Kidney tubule cell (primary cell): ENCODE results near the gene RAB10.

Source experiments
- DNase-seq: peaks from one replicate; pipeline ENCODE4 v3.0.0-alpha.2; 2018; ENCODE audit warnings: low spot score

RAB10 gene

GRCh38 chr2:26179446-26179913 is 145.6 kb downstream of the RAB10 start:
- no peak for DNase-seq

DNA sequence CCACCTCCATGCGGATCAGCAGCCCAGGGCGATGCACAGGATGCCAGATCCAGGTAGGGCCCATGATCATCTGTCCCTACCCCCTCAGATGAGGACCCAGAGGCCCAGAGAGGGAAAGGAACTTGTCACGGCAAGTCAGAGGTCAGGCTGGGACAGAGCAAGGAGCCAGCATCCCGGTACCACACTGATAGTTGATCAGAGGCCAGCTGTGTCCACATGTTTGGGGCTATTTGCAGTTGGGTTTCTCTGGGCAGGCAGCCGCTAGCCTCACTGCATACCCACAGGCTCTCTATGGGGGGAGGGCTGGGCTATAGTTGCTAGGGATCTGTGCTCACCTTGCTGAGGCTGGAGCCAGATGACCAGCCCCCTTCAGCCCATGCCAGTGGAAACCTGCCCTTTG is 148.6 kb downstream of the RAB10 start:
- DNase-seq: no peak

- no peak for DNase-seq
Measured at GRCh38 chr2:26182887-26183630, 149.2 kb downstream of the RAB10 start.

- DNase-seq: no peak
Measured at GRCh38 chr2:26184121-26184520, 150.2 kb downstream of the RAB10 start.

- DNase-seq: peak; percentile 86
Measured at GRCh38 chr2:26184555-26185303, 150.8 kb downstream of the RAB10 start.

- DNase-seq: no peak
Measured at GRCh38 chr2:26185304-26185928, 151.5 kb downstream of the RAB10 start.

- no peak for DNase-seq
Measured at GRCh38 chr2:26185954-26186770, 152.3 kb downstream of the RAB10 start.
